Endothelial cell of umbilical vein (primary cell): ENCODE data around the gene SPRYD7. TPM values are rescaled to one million over a fixed set of nuclear protein-coding genes. Genes with fewer than 3 reads are reported as not detected.

ENCODE experiments used
- BruUV-seq: library from RNA; stranded (reverse); fragments of 400-500 nt; replicated peaks from 2 replicates; lab custom pipeline; 2021; lab: Mats Ljungman, UMichigan
- CTCF ChIA-PET: fragments of 300-600, 350-600 bp; sonication (Branson Sonifier 250); formaldehyde crosslinking; loops from one replicate; lab custom pipeline; 2021; ENCODE audit warnings: antibody characterized with exemption, inconsistent platforms; lab: Charles Lee
- POLR2A ChIA-PET: fragments of 300-600, 350-600 bp; sonication (Branson Sonifier 250); formaldehyde crosslinking; loops from one replicate; lab custom pipeline; 2021; ENCODE audit warnings: antibody characterized with exemption, inconsistent platforms; lab: Charles Lee
- DNase-seq: peaks from one replicate; pipeline ENCODE4 v3.0.0-alpha.2; 2011; ENCODE audit warnings: low read depth, low spot score
- FAIRE-seq: peaks from 2 replicates; lab custom pipeline; 2011; peaks lifted over from hg19 to GRCh38; lab: Jason Lieb, UNC
- H2AFZ ChIP-seq: 2 replicates; pipeline ENCODE4 v1.6.0; 2012; ENCODE audit warnings: low read depth, low read length, control low read depth, inconsistent platforms
- H3K27ac ChIP-seq: 2 replicates; pipeline ENCODE4 v1.5.1; 2011; ENCODE audit warnings: low read depth, mild to moderate bottlenecking, control low read depth, low read length, moderate library complexity; ENCODE audit not compliant: insufficient read depth
- H3K27me3 ChIP-seq, 2 experiments: 2 replicates each; pipeline versions ENCODE4 v1.6.0 to v1.6.1; 2011; ENCODE audit warnings: low read length in 2 of 2, mixed read lengths in 1 of 2; ENCODE audit not compliant: control insufficient read depth in 2 of 2, insufficient read depth in 2 of 2
- H3K36me3 ChIP-seq, 2 experiments: 2 replicates in 1 of 2; 3 replicates in 1 of 2; pipeline ENCODE4 v1.5.1; 2011; ENCODE audit warnings: low read length in 2 of 2, mild to moderate bottlenecking in 1 of 2, moderate library complexity in 1 of 2; ENCODE audit not compliant: control insufficient read depth in 2 of 2, insufficient read depth in 2 of 2; ENCODE audit errors: extremely low read depth in 1 of 2
- H3K4me1 ChIP-seq: 3 replicates; pipeline ENCODE4 v1.5.1; 2011; ENCODE audit warnings: mild to moderate bottlenecking, low read length; ENCODE audit not compliant: control insufficient read depth, insufficient read depth; ENCODE audit errors: extremely low read depth
- H3K4me2 ChIP-seq: 2 replicates; pipeline ENCODE4 v1.6.1; 2011; ENCODE audit warnings: low read length, control low read depth, mixed read lengths; ENCODE audit not compliant: insufficient read depth
- H3K4me3 ChIP-seq, 3 experiments: fragments of 200-600 bp in 1 of 3; sonication (generic), shearing (Covaris generic) in 1 of 3; replicated peaks in 1 of 3; 2 replicates each; pipeline ENCODE4 v1.5.1; 2011 to 2016; ENCODE audit warnings: control low read depth in 3 of 3, low read length in 3 of 3, mild to moderate bottlenecking in 2 of 3, inconsistent platforms in 1 of 3, low read depth in 1 of 3, moderate library complexity in 1 of 3; ENCODE audit not compliant: insufficient read depth in 1 of 3
- H3K79me2 ChIP-seq: 2 replicates; pipeline ENCODE4 v1.6.0; 2012; ENCODE audit warnings: low read length, inconsistent platforms; ENCODE audit not compliant: control insufficient read depth, insufficient read depth
- H3K9ac ChIP-seq: replicated peaks from 2 replicates; pipeline ENCODE3; 2011; ENCODE audit warnings: low read length, control low read depth; ENCODE audit not compliant: insufficient read depth; ENCODE audit errors: extremely low read depth
- H3K9me1 ChIP-seq: replicated peaks from 3 replicates; pipeline ENCODE4 v1.6.0; 2011; ENCODE audit warnings: mild to moderate bottlenecking, low read length; ENCODE audit not compliant: control insufficient read depth, insufficient read depth; ENCODE audit errors: extremely low read depth
- H3K9me3 ChIP-seq: replicated peaks from 2 replicates; pipeline ENCODE4 v1.5.1; 2012; ENCODE audit warnings: low read length, inconsistent platforms; ENCODE audit not compliant: control insufficient read depth, insufficient read depth
- H4K20me1 ChIP-seq: replicated peaks from 2 replicates; pipeline ENCODE3; 2011; ENCODE audit warnings: mild to moderate bottlenecking, low read length; ENCODE audit not compliant: control insufficient read depth, insufficient read depth; ENCODE audit errors: extremely low read depth
- EZH2 ChIP-seq: IDR thresholded peaks from 2 replicates; pipeline ENCODE4 v1.6.1; 2012; ENCODE audit warnings: borderline replicate concordance, low read depth, mild to moderate bottlenecking, moderate library complexity, low read length, inconsistent platforms; ENCODE audit not compliant: severe bottlenecking
- FOS ChIP-seq: IDR thresholded peaks from 2 replicates; pipeline ENCODE4 v1.6.1; 2011; ENCODE audit warnings: mild to moderate bottlenecking, low read length, moderate library complexity, borderline replicate concordance; ENCODE audit not compliant: insufficient read depth
- GATA2 ChIP-seq: IDR thresholded peaks from 2 replicates; pipeline ENCODE4 v1.7.0; 2011; ENCODE audit warnings: low read depth, mild to moderate bottlenecking, moderate library complexity, mixed read lengths, low read length; ENCODE audit not compliant: insufficient read length, insufficient read depth
- JUN ChIP-seq: IDR thresholded peaks from 2 replicates; pipeline ENCODE4 v1.6.1; 2011; ENCODE audit warnings: borderline replicate concordance, low read depth; ENCODE audit not compliant: insufficient read length, insufficient read depth
- MYC ChIP-seq: IDR thresholded peaks from one replicate; pipeline ENCODE4 v1.6.1; 2011; ENCODE audit warnings: mild to moderate bottlenecking, low read depth, low read length
- POLR2A ChIP-seq: IDR thresholded peaks from 2 replicates; pipeline ENCODE4 v1.6.1; 2012; ENCODE audit warnings: low read depth, mild to moderate bottlenecking, control low read depth, low read length
- POLR2AphosphoS5 ChIP-seq: IDR thresholded peaks from 2 replicates; pipeline ENCODE4 v1.6.1; 2012; ENCODE audit warnings: low read depth, mild to moderate bottlenecking, control low read depth, low read length, moderate library complexity; ENCODE audit not compliant: insufficient read depth
- dilution Hi-C: fragments of 300-500 bp; cut with MboI; formaldehyde crosslinking; loops from one replicate; pipeline ENCODE4 v1.15.0; 2019; ENCODE audit warnings: low sequenced_read_pairs; ENCODE audit not compliant: extremely low pct_ligation_motif_present
- intact Hi-C: fragments of 100-400 bp; cut with micrococcal nuclease; formaldehyde crosslinking; loops from one replicate; pipeline ENCODE4 v1.10.0; 2022
- polyA plus RNA-seq, 4 experiments: library from polyadenylated mRNA; depleted of rRNA in 3 of 4; stranded (reverse) in 3 of 4; unstranded in 1 of 4; fragments of >200 nt; gene quantifications; 2 replicates each; pipeline versions ENCODE4 v1.2.1 to v1.2.3, GENCODE V29; 2011 to 2012; ENCODE audit warnings: missing spikeins in 1 of 4
- total RNA-seq: library from RNA; stranded (reverse); gene quantifications from 2 replicates; pipeline ENCODE4 v1.2.3, GENCODE V29; 2021
- TF ChIP-seq, protein P1 (sequence below): IDR thresholded peaks from 2 replicates; pipeline ENCODE4 v1.6.1; 2011; ENCODE audit not compliant: insufficient read depth, insufficient read length
- TF ChIP-seq, protein P2 (sequence below), 2 donors: IDR thresholded peaks; 1 replicate in 1 of 2; 2 replicates in 1 of 2; pipeline ENCODE4 v1.5.1; 2011; ENCODE audit warnings: low read length in 2 of 2, mild to moderate bottlenecking in 2 of 2, moderate library complexity in 2 of 2, control low read depth in 1 of 2, inconsistent platforms in 1 of 2, low read depth in 1 of 2; ENCODE audit not compliant: insufficient read depth in 1 of 2; ENCODE audit errors: extremely low read depth in 1 of 2

Gene SPRYD7
- total and polyA plus RNA-seq, 2 donors (not counting 3 experiments of a cell fraction or from before 2014, with no cell fraction given): 2.9 to 7.5 TPM

DNA sequence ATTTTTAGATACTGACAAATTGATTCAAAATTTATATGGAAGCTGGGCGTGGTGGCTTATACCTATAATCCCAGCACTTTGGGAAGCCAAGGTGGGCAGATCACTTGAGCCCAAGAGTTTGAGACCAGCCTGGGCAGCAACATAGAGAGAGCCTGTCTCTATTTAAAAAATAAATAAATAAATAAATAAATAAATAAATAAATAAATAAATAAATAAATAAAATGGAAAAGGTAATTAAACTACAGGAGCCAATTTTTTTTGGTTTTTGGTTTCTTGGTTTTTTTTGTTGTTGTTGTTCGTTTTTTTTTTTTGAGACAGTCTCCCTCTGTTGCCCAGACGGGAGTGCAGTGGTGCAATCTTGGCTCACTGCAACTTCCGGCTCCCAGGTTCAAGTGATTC, 31.3 kb upstream of the SPRYD7 start:
- H3K4me1 ChIP-seq: no peaks in the 10 kb centered on the region
- H3K36me3 ChIP-seq: no peaks in the 10 kb centered on the region
- H3K9me3 ChIP-seq: no peaks in the 10 kb centered on the region
- H3K9ac ChIP-seq: no peak overlapping the region
- no peak overlapping the region for H2AFZ ChIP-seq
- no peak overlapping the region for H3K4me2 ChIP-seq
- no TSS peak for BruUV-seq
- FAIRE-seq: no peak
- POLR2A ChIA-PET: no interaction called here
- H3K79me2 ChIP-seq: no peaks in the 10 kb centered on the region
- no peaks in the 10 kb centered on the region for H4K20me1 ChIP-seq
- DNase-seq: no peak
- TF ChIP-seq, protein P1, sequence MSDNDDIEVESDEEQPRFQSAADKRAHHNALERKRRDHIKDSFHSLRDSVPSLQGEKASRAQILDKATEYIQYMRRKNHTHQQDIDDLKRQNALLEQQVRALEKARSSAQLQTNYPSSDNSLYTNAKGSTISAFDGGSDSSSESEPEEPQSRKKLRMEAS: no peak
- TF ChIP-seq POLR2AphosphoS5 (no peak), MYC (no peak), JUN (no peak)
- intact Hi-C loops: no loop called here
- no peak overlapping the region for H3K4me3 ChIP-seq
- H3K9me1 ChIP-seq: no peaks in the 10 kb centered on the region
- CTCF ChIA-PET: interaction anchor here (1.4 to 2.1 kb wide), 2 partner anchors 9 to 945 kb away, joined by 3 to 8 read pairs; no protein-coding TSS in a partner anchor
- H3K27me3 ChIP-seq: no peaks in the 10 kb centered on the region
- no peak overlapping the region for H3K27ac ChIP-seq
- dilution Hi-C loops: no loop called here

DNA sequence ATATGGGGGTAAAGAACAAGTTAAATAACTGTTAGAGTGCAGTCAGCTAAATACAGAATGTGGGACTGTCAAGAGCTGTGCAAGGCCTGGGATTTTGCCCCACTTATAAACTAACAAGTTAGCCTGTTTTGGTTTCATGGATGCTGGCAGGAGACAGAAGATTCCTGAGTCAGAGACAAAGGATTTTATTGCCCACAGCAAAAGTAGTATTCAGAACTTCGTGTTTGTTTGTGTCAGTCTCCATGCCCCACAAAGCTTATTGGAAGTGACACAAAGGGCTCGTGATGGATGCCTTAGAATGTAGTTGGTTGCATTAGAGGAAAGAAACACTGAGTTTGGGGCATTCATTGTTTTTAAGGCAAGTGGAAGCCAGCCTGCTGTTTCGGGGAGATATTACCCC, 22.2 kb upstream of the SPRYD7 start:
- DNase-seq: no peak

More for the DNA sequence above, 22.2 kb upstream of the SPRYD7 start:
- ChIA-PET POLR2A (no interaction called here), CTCF (no interaction called here)
- intact Hi-C loops: no loop called here
- H3K79me2 ChIP-seq: no peaks in the 10 kb centered on the region
- peaks cover 0 to 2% of the 10 kb centered on the region in 2 experiments for H3K27me3 ChIP-seq
- no peak overlapping the region for H3K9ac ChIP-seq
- FAIRE-seq: no peak
- TF ChIP-seq POLR2A (no peak), GATA2 (no peak), FOS (no peak), JUN (no peak), MYC (no peak), EZH2 (no peak), POLR2AphosphoS5 (no peak)
- TF ChIP-seq, protein P1: no peak
- TF ChIP-seq, protein P2, sequence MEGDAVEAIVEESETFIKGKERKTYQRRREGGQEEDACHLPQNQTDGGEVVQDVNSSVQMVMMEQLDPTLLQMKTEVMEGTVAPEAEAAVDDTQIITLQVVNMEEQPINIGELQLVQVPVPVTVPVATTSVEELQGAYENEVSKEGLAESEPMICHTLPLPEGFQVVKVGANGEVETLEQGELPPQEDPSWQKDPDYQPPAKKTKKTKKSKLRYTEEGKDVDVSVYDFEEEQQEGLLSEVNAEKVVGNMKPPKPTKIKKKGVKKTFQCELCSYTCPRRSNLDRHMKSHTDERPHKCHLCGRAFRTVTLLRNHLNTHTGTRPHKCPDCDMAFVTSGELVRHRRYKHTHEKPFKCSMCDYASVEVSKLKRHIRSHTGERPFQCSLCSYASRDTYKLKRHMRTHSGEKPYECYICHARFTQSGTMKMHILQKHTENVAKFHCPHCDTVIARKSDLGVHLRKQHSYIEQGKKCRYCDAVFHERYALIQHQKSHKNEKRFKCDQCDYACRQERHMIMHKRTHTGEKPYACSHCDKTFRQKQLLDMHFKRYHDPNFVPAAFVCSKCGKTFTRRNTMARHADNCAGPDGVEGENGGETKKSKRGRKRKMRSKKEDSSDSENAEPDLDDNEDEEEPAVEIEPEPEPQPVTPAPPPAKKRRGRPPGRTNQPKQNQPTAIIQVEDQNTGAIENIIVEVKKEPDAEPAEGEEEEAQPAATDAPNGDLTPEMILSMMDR (IDR thresholded peaks at IDR 0.05; ENCODE audit: extremely low read depth in 1 of 2, insufficient read depth in 1 of 2, low read depth in 1 of 2, low read length in 2 of 2): no peak
- no peaks in the 10 kb centered on the region for H4K20me1 ChIP-seq
- H2AFZ ChIP-seq: no peak overlapping the region
- H3K36me3 ChIP-seq: no peaks in the 10 kb centered on the region
- H3K27ac ChIP-seq: no peak overlapping the region
- H3K4me1 ChIP-seq: no peaks in the 10 kb centered on the region
- no peak overlapping the region for H3K4me3 ChIP-seq
- H3K9me3 ChIP-seq: no peaks in the 10 kb centered on the region
- dilution Hi-C loops: no loop called here
- no TSS peak for BruUV-seq
- no peaks in the 10 kb centered on the region for H3K9me1 ChIP-seq
- no peak overlapping the region for H3K4me2 ChIP-seq
